Astrocyte (in vitro differentiated cells and primary cell): ENCODE results near the gene PTPRZ1.

Experiments
- EZH2 ChIP-seq: IDR thresholded peaks from 2 replicates; pipeline ENCODE4 v1.6.1; 2012; ENCODE audit warnings: mild to moderate bottlenecking, low read length, inconsistent platforms; ENCODE audit not compliant: insufficient read depth
- TF ChIP-seq, protein P1 (sequence below): IDR thresholded peaks from 2 replicates; pipeline ENCODE4 v1.5.1; 2011; ENCODE audit warnings: low read depth, mild to moderate bottlenecking, inconsistent platforms, low read length, moderate library complexity; ENCODE audit not compliant: insufficient read depth

GRCh38 chr7:121890833-121891232 is 17.9 kb downstream of the PTPRZ1 start:
- TF ChIP-seq, protein P1, sequence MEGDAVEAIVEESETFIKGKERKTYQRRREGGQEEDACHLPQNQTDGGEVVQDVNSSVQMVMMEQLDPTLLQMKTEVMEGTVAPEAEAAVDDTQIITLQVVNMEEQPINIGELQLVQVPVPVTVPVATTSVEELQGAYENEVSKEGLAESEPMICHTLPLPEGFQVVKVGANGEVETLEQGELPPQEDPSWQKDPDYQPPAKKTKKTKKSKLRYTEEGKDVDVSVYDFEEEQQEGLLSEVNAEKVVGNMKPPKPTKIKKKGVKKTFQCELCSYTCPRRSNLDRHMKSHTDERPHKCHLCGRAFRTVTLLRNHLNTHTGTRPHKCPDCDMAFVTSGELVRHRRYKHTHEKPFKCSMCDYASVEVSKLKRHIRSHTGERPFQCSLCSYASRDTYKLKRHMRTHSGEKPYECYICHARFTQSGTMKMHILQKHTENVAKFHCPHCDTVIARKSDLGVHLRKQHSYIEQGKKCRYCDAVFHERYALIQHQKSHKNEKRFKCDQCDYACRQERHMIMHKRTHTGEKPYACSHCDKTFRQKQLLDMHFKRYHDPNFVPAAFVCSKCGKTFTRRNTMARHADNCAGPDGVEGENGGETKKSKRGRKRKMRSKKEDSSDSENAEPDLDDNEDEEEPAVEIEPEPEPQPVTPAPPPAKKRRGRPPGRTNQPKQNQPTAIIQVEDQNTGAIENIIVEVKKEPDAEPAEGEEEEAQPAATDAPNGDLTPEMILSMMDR = no peak
- no peak for TF ChIP-seq EZH2
